Lower leg skin (tissue), 3 donors: ENCODE measurements around the gene NEDD8.

Experiments used
- CTCF ChIP-seq, 3 donors: fragments of 450-650 bp; IDR thresholded peaks; one replicate each; pipeline ENCODE4 v1.5.1; 2016; ENCODE audit warnings: antibody characterized with exemption in 3 of 3, mild to moderate bottlenecking in 3 of 3, moderate library complexity in 2 of 3
- POLR2A ChIP-seq, 2 donors: fragments of 450-650 bp; IDR thresholded peaks; one replicate each; pipeline ENCODE4 v1.6.1; 2016 to 2017; ENCODE audit warnings: antibody characterized with exemption in 2 of 2, mild to moderate bottlenecking in 1 of 2, moderate library complexity in 1 of 2

- TF ChIP-seq CTCF (IDR thresholded peaks at IDR 0.05), result no peak
- no peak for TF ChIP-seq POLR2A (IDR thresholded peaks at IDR 0.05)
Measured at GRCh38 chr14:24268225-24268624, 36.1 kb upstream of the NEDD8 start.
